ENCODE results near the gene HSPB3. TPM values are rescaled to one million over a fixed set of nuclear protein-coding genes. Genes with fewer than 3 reads are reported as not detected.

The HSPB3 gene
- total RNA-seq, 3 donors from 2014 or later = not detected

- no peaks in the 10 kb centered on the region for H3K4me1 ChIP-seq
- H3K27ac ChIP-seq = peak overlapping the region in 1 of 2 donors; percentile 9
- no peak overlapping the region for H3K4me3 ChIP-seq
- intact Hi-C loops (cut with DNase I; ENCODE audit: low total_unique reads) = no loop called here
- H3K27me3 ChIP-seq = no peaks in the 10 kb centered on the region
- H3K36me3 ChIP-seq = no peaks in the 10 kb centered on the region
- H3K9me3 ChIP-seq = no peaks in the 10 kb centered on the region
- TF ChIP-seq CTCF (IDR thresholded peaks at IDR 0.05) = no peak
- no peak for TF ChIP-seq POLR2A (IDR thresholded peaks at IDR 0.05)
- TF ChIP-seq POLR2AphosphoS5 (IDR thresholded peaks at IDR 0.05) = no peak
- DNase-seq (ENCODE audit: low spot score in 2 of 2) = no peak
Measured at GRCh38 chr5:54492178-54492577, 36.7 kb downstream of the HSPB3 start.

GRCh38 chr5:54495027-54495426 is 39.5 kb downstream of the HSPB3 start:
- Histone ChIP-seq H3K27me3 (no peaks in the 10 kb centered on the region), H3K36me3 (no peaks in the 10 kb centered on the region), H3K4me3 (no peak overlapping the region), H3K4me1 (no peaks in the 10 kb centered on the region), H3K27ac (no peak overlapping the region), H3K9me3 (peaks cover 0 to 6% of the 10 kb centered on the region in 2 donors)
- no peak for DNase-seq (ENCODE audit: low spot score in 2 of 2)
- intact Hi-C loops (cut with DNase I; ENCODE audit: low total_unique reads) = no loop called here
- no peak for TF ChIP-seq CTCF (IDR thresholded peaks at IDR 0.05)
- TF ChIP-seq POLR2A (IDR thresholded peaks at IDR 0.05) = no peak
- TF ChIP-seq POLR2AphosphoS5 (IDR thresholded peaks at IDR 0.05) = no peak

Other genes with a start within 250 kb of the HSPB3 start
- gene ARL15, start 145.1 kb upstream of the HSPB3 start, total RNA-seq = 10 to 100 TPM; 29.0 to 65.0 (median 42.9) TPM
- gene SNX18, start 62.1 kb downstream of the HSPB3 start, total RNA-seq = 10 to 100 TPM; 29.2 to 37.3 (median 33.1) TPM

All from breast epithelium (tissue), 4 donors.